ENCODE measurements around the gene CELSR1. TPM values are rescaled to one million over a fixed set of nuclear protein-coding genes. Genes with fewer than 3 reads are reported as not detected.

The CELSR1 gene
- total and polyA plus RNA-seq, 5 donors = 5.5 to 7.9 (median 5.7) TPM

GRCh38 chr22:46454504-46455269 lies 82.7 kb downstream of the CELSR1 start:
- H3K27me3 ChIP-seq (ENCODE audit: control insufficient read depth, insufficient read depth) = no peaks in the 10 kb centered on the region
- no peak overlapping the region for H3K4me3 ChIP-seq (ENCODE audit: low read length)
- intact Hi-C loops (cut with DNase I) = no loop called here
- no peaks in the 10 kb centered on the region for H3K9me3 ChIP-seq (ENCODE audit: control insufficient read depth, low read length)
- no peaks in the 10 kb centered on the region for H3K4me1 ChIP-seq (ENCODE audit: control insufficient read depth, insufficient read depth, low read length)
- ATAC-seq = no peak
- no peak for DNase-seq
- WGBS = 90% methylated on average over 33 of the region's 33 CpGs
- H3K27ac ChIP-seq (ENCODE audit: low read length) = no peak overlapping the region

DNA sequence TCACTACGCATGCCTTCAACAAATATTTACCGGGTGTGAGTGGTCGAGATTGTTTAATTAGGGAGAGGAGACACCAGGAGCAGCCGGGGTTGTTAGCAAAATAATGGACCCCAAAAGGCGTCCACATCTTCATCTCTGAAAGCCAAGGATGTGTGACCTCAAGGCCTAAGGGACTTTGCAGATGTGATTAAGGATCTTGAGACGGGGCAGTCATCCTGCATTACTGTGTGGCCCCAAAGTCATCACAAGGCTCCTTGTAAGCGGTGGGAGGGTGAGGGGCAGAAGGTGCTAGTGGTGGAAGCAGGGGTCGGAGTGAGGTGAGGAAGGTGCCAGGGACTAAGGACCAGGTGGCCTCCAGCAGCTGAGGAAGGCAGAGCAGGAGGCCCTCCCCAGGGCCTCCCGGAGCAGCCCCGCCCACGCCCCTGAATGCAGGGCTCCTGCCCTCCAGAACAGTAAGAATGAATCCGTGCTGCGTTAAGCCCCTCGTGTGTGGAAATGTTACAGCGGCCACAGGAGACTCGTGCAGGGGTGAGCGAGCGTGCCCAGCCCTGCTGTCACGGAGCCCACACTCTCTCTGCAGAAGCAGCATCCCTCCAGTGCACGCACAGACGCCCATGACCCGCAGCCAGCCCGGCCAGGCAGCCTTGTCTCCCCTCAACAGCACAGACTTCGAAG lies 83.5 kb downstream of the CELSR1 start:
- Histone ChIP-seq H3K27me3 (ENCODE audit: control insufficient read depth, insufficient read depth) (no peaks in the 10 kb centered on the region), H3K27ac (ENCODE audit: low read length) (no peak overlapping the region), H3K4me3 (ENCODE audit: low read length) (no peak overlapping the region), H3K4me1 (ENCODE audit: control insufficient read depth, insufficient read depth, low read length) (no peaks in the 10 kb centered on the region), H3K9me3 (ENCODE audit: control insufficient read depth, low read length) (no peaks in the 10 kb centered on the region)
- WGBS = 74% methylated on average over 24 of the region's 24 CpGs
- ATAC-seq (no peak), DNase-seq (no peak)
- intact Hi-C loops (cut with DNase I) = no loop called here

DNA sequence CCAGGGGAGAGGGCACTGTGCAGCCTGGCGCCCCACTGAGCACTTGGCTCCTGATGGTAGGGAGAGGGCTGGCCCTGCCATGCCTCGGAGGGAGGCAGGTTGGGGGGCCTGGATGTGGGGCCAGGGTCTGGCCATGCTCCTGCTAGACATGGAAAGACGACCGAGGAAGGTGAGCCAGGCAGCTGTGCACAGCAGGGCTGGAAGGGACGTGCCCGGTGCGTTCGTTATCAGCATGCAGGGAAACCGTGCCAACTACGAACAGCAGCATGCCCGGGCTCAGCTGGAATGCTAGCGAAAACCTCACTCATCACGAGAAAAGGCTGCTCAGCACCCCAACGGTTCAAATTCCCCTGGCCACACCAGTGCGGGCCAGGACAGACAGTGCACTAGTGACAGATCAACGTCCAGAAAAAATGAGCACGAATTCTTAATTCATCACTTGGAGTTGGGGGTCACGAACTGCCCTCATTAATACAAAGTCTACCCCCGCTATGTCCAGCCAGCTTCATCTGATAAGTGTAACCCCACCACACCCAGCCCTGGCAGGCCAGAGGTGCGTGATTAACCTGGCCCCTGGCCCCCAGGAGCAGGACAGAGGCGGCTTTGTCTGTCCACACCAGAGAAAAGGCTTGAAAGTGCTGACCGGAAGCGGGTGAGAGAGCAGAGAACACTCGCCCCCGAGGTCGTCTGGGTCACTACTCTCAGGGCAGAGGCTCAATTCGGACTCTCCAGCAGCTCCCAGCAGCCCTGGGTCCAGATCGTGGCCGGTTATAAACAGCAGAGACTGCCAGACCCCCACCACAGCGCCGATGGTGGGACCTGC lies 84.2 kb downstream of the CELSR1 start:
- Histone ChIP-seq H3K4me3 (ENCODE audit: low read length) (no peak overlapping the region), H3K27ac (ENCODE audit: low read length) (no peak overlapping the region), H3K4me1 (ENCODE audit: control insufficient read depth, insufficient read depth, low read length) (no peaks in the 10 kb centered on the region), H3K27me3 (ENCODE audit: control insufficient read depth, insufficient read depth) (no peaks in the 10 kb centered on the region), H3K9me3 (ENCODE audit: control insufficient read depth, low read length) (no peaks in the 10 kb centered on the region)
- 47% methylated on average over 31 of the region's 31 CpGs for WGBS
- ATAC-seq (peak; percentile 15 to 30), DNase-seq (no peak)
- intact Hi-C loops (cut with DNase I) = no loop called here

- Histone ChIP-seq H3K4me1 (ENCODE audit: control insufficient read depth, insufficient read depth, low read length) (no peaks in the 10 kb centered on the region), H3K9me3 (ENCODE audit: control insufficient read depth, low read length) (no peaks in the 10 kb centered on the region), H3K27me3 (ENCODE audit: control insufficient read depth, insufficient read depth) (no peaks in the 10 kb centered on the region), H3K27ac (ENCODE audit: low read length) (no peak overlapping the region), H3K4me3 (ENCODE audit: low read length) (no peak overlapping the region)
- intact Hi-C loops (cut with DNase I) = no loop called here
- ATAC-seq (peak; percentile 5 to 10), DNase-seq (no peak)
- 77% methylated on average over 16 of the region's 16 CpGs for WGBS
These were observed 85.0 kb downstream of the CELSR1 start for GRCh38 chr22:46452195-46453005.

GRCh38 chr22:46451741-46452140 lies 85.7 kb downstream of the CELSR1 start:
- 68% methylated on average over 12 of the region's 12 CpGs for WGBS
- H3K4me1 ChIP-seq (ENCODE audit: control insufficient read depth, insufficient read depth, low read length) = no peaks in the 10 kb centered on the region
- DNase-seq (no peak), ATAC-seq (peak in 1 of 2 donors; percentile 7)
- no peak overlapping the region for H3K27ac ChIP-seq (ENCODE audit: low read length)
- H3K27me3 ChIP-seq (ENCODE audit: control insufficient read depth, insufficient read depth) = no peaks in the 10 kb centered on the region
- no peaks in the 10 kb centered on the region for H3K9me3 ChIP-seq (ENCODE audit: control insufficient read depth, low read length)
- intact Hi-C loops (cut with DNase I) = no loop called here
- H3K4me3 ChIP-seq (ENCODE audit: low read length) = no peak overlapping the region

DNA sequence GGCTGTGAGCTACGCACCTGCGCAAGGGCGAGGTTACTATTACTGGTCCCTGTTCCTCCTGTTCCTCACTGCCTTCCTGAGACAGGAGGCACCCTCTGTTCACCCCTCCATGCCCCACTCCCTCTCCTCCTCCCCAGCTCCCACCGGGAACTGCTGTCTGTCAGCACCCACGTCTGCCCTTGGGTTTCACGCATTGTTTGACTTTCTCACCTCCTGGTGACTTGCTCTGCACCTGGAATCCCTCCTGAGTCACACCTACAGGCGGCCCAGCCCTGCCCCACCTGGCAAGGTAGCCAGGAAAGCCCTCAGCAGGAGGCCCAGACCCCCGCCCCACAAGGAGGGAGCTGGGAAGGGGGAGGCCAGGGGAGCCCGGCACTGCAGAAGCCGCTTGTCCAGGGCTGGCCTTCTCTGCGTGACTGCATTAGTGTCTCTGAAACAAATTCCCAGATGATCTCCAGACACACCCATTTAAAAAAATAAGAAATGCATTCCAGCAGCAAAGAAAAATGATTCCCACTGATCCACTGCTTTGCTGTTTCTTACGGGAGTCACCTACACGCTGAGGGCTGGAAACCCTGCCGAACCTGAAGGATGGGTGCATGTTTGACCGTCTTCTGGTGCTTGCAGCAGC lies 86.4 kb downstream of the CELSR1 start:
- H3K4me1 ChIP-seq (ENCODE audit: control insufficient read depth, insufficient read depth, low read length) = no peaks in the 10 kb centered on the region
- WGBS = 82% methylated on average over 15 of the region's 15 CpGs
- no peak overlapping the region for H3K27ac ChIP-seq (ENCODE audit: low read length)
- H3K9me3 ChIP-seq (ENCODE audit: control insufficient read depth, low read length) = no peaks in the 10 kb centered on the region
- no peak for DNase-seq
- no peaks in the 10 kb centered on the region for H3K27me3 ChIP-seq (ENCODE audit: control insufficient read depth, insufficient read depth)
- intact Hi-C loops (cut with DNase I) = no loop called here
- H3K4me3 ChIP-seq (ENCODE audit: low read length) = no peak overlapping the region
- no peak for ATAC-seq

DNA sequence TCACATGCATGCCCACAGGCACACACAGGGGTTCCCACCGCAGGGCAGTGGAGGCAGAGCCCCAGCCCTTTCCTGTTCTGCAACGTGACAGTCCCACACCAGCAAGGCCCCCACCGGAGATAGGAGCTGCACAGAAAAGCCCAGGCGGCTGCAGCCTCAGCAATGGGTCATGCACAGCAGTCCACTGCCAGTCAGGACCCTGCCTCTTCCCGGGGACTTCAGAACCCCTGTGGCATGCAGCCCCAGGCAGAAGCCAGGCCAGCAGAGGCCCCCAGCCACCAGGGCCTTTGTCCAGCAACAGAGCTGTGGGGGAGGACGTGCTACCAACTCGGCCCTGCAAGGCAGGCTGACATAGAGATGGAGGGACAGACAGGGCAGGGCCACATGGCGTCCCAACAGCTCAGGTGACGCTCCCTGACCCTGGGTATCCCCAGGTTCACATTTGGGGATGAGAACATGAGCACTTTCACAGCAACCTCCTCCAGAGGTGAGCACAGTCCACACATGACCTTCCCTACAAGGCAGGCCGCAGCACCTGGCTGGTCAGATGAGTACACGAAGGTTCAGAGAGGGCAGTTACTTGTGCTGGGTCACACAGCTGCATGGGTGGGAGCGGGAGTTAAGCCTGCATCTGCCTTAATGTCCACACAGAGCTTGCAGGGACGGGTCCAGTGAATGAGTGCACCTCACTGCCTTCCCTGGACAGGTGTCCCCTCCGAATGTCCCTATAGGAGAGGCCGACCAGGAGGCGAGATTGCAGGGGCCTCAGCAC lies 87.3 kb downstream of the CELSR1 start:
- no peak overlapping the region for H3K27ac ChIP-seq (ENCODE audit: low read length)
- no peaks in the 10 kb centered on the region for H3K4me1 ChIP-seq (ENCODE audit: control insufficient read depth, insufficient read depth, low read length)
- H3K9me3 ChIP-seq (ENCODE audit: control insufficient read depth, low read length) = no peaks in the 10 kb centered on the region
- WGBS = 83% methylated on average over 16 of the region's 16 CpGs
- H3K27me3 ChIP-seq (ENCODE audit: control insufficient read depth, insufficient read depth) = no peaks in the 10 kb centered on the region
- no peak for DNase-seq
- intact Hi-C loops (cut with DNase I) = no loop called here
- ATAC-seq = no peak
- no peak overlapping the region for H3K4me3 ChIP-seq (ENCODE audit: low read length)

- ATAC-seq (no peak), DNase-seq (no peak)
- Histone ChIP-seq H3K27ac (ENCODE audit: low read length) (no peak overlapping the region), H3K4me1 (ENCODE audit: control insufficient read depth, insufficient read depth, low read length) (no peaks in the 10 kb centered on the region), H3K27me3 (ENCODE audit: control insufficient read depth, insufficient read depth) (no peaks in the 10 kb centered on the region), H3K4me3 (ENCODE audit: low read length) (no peak overlapping the region), H3K9me3 (ENCODE audit: control insufficient read depth, low read length) (no peaks in the 10 kb centered on the region)
- intact Hi-C loops (cut with DNase I) = no loop called here
- whole genome bisulfite sequencing = 55% methylated on average over 2 of the region's 2 CpGs
These were observed 88.2 kb downstream of the CELSR1 start for GRCh38 chr22:46449116-46449691.

DNA sequence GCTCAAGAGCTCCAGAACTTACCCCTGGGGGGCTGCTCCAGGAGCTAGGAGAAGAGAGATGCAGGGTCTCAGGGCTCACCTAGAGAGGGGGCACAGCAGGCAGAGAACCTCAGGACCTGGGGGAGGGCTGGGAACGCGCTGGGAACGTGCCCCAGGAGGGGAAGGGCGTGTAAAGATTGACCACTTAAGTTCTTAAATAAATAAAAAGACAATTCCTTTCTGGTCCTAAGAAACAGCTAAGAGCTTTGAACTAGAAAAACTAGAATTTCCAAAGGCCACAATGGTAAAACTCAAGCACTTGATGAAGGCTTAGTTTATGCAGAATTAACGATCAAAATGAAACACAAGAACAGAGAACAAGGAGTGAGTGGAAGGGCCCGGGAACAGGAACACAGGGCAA lies 89.1 kb downstream of the CELSR1 start:
- WGBS = 84% methylated on average over 6 of the region's 6 CpGs

More for the DNA sequence above, 89.1 kb downstream of the CELSR1 start:
- Histone ChIP-seq H3K4me1 (ENCODE audit: control insufficient read depth, insufficient read depth, low read length) (no peaks in the 10 kb centered on the region), H3K9me3 (ENCODE audit: control insufficient read depth, low read length) (no peaks in the 10 kb centered on the region), H3K27me3 (ENCODE audit: control insufficient read depth, insufficient read depth) (no peaks in the 10 kb centered on the region), H3K27ac (ENCODE audit: low read length) (no peak overlapping the region), H3K4me3 (ENCODE audit: low read length) (no peak overlapping the region)
- intact Hi-C loops (cut with DNase I) = no loop called here
- no peak for ATAC-seq
- DNase-seq = no peak

Data from right cardiac atrium (tissue), 5 donors.